Measurements from ENCODE around the gene HCAR2.
"Not testable (repeated sequence)": the region's sequence is repeated elsewhere in the genome, so short reads cannot be mapped to it uniquely, and the experiment has no call there.

HCAR2 gene

DNA sequence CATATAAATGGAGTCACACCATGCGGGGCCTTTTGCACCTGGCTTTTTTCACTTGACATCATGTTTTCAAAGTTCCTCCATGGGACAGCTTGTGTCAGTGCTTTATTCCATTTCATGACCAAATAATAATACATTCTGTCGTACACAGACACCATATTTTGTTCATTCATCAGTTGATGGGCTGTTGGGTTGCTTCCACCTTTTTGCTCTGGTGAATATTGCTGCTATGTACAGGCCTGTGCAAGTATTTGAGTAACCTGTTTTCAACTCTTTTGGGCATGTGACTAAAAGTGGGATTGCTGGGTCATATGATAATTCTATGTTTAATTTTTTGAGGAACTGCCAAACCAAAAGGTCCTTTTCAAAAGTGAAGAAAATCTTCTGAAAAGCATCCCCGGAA lies 46.9 kb downstream of the HCAR2 start:
- H3K4me2 ChIP-seq = no peak overlapping the region
- TF ChIP-seq CTCF (conservative IDR thresholded peaks at IDR 0.05; ENCODE audit: low read depth, low read length) = no peak
- no peak overlapping the region for H2AFZ ChIP-seq (ENCODE audit: low read depth)
- no peaks in the 10 kb centered on the region for H3K4me1 ChIP-seq (ENCODE audit: low read depth, poor library complexity, severe bottlenecking)
- no peaks in the 10 kb centered on the region for H3K79me2 ChIP-seq (ENCODE audit: insufficient read depth, low read depth)
- H3K27ac ChIP-seq = no peak overlapping the region
- no peaks in the 10 kb centered on the region for H3K27me3 ChIP-seq (ENCODE audit: insufficient read depth, low read depth)
- H3K9ac ChIP-seq = no peak overlapping the region
- no peaks in the 10 kb centered on the region for H4K20me1 ChIP-seq (ENCODE audit: insufficient read depth)
- no peak overlapping the region for H3K4me3 ChIP-seq (IDR thresholded peaks at IDR 0.05; ENCODE audit: insufficient read depth, low read depth, low read length)
- no peaks in the 10 kb centered on the region for H3K36me3 ChIP-seq (ENCODE audit: insufficient read depth)

- H2AFZ ChIP-seq (ENCODE audit: low read depth); H3K9ac ChIP-seq; H3K4me1 ChIP-seq (ENCODE audit: low read depth, poor library complexity, severe bottlenecking); H3K4me2 ChIP-seq; H3K27me3 ChIP-seq (ENCODE audit: insufficient read depth, low read depth); H3K4me3 ChIP-seq (IDR thresholded peaks at IDR 0.05; ENCODE audit: insufficient read depth, low read depth, low read length); H3K79me2 ChIP-seq (ENCODE audit: insufficient read depth, low read depth); H4K20me1 ChIP-seq (ENCODE audit: insufficient read depth); H3K27ac ChIP-seq; H3K36me3 ChIP-seq (ENCODE audit: insufficient read depth): not testable (repeated sequence)
These were observed 49.9 kb downstream of the HCAR2 start for GRCh38 chr12:122653291-122653690.

GRCh38 chr12:122651520-122652224 lies 51.5 kb downstream of the HCAR2 start:
- no peaks in the 10 kb centered on the region for H3K36me3 ChIP-seq (ENCODE audit: insufficient read depth)
- no peak overlapping the region for H3K4me2 ChIP-seq
- no peaks in the 10 kb centered on the region for H3K4me1 ChIP-seq (ENCODE audit: low read depth, poor library complexity, severe bottlenecking)
- H3K27me3 ChIP-seq (ENCODE audit: insufficient read depth, low read depth) = no peaks in the 10 kb centered on the region
- H3K79me2 ChIP-seq (ENCODE audit: insufficient read depth, low read depth) = no peaks in the 10 kb centered on the region
- no peak overlapping the region for H3K27ac ChIP-seq
- H2AFZ ChIP-seq (ENCODE audit: low read depth) = no peak overlapping the region
- H3K9ac ChIP-seq = no peak overlapping the region
- H3K4me3 ChIP-seq (IDR thresholded peaks at IDR 0.05; ENCODE audit: insufficient read depth, low read depth, low read length) = no peak overlapping the region
- TF ChIP-seq CTCF (conservative IDR thresholded peaks at IDR 0.05; ENCODE audit: low read depth, low read length) = no peak
- H4K20me1 ChIP-seq (ENCODE audit: insufficient read depth) = no peaks in the 10 kb centered on the region
